Stimulated activated memory B cell treated with anti-CD40 and anti-IgM and Interleukin-4, amounts not matched to agents 10 μg/mL and 1 μg/mL and 100 μg/mL, for 72 hours (primary cell): ENCODE results near the gene IFNL4.

Source experiments
- ATAC-seq: fragments of 150-1000 bp; cut with Tn5 transposase; 2 replicates; pipeline ENCODE4 v1.10.0; 2021
- H3K27ac Mint-ChIP-seq: one replicate; pipeline ENCODE4 v1.8.0; 2022; ENCODE audit warnings: mild to moderate bottlenecking, mixed read lengths
- H3K27me3 Mint-ChIP-seq: one replicate; pipeline ENCODE4 v1.8.0; 2022; ENCODE audit warnings: mixed read lengths
- H3K36me3 Mint-ChIP-seq: one replicate; pipeline ENCODE4 v1.8.0; 2022; ENCODE audit warnings: mixed read lengths
- H3K4me1 Mint-ChIP-seq: one replicate; pipeline ENCODE4 v1.8.0; 2022; ENCODE audit warnings: mixed read lengths
- H3K4me3 Mint-ChIP-seq: one replicate; pipeline ENCODE4 v1.8.0; 2022; ENCODE audit warnings: mild to moderate bottlenecking, moderate library complexity, mixed read lengths
- H3K9me3 Mint-ChIP-seq: one replicate; pipeline ENCODE4 v1.8.0; 2022; ENCODE audit warnings: mixed read lengths

Gene IFNL4

DNA sequence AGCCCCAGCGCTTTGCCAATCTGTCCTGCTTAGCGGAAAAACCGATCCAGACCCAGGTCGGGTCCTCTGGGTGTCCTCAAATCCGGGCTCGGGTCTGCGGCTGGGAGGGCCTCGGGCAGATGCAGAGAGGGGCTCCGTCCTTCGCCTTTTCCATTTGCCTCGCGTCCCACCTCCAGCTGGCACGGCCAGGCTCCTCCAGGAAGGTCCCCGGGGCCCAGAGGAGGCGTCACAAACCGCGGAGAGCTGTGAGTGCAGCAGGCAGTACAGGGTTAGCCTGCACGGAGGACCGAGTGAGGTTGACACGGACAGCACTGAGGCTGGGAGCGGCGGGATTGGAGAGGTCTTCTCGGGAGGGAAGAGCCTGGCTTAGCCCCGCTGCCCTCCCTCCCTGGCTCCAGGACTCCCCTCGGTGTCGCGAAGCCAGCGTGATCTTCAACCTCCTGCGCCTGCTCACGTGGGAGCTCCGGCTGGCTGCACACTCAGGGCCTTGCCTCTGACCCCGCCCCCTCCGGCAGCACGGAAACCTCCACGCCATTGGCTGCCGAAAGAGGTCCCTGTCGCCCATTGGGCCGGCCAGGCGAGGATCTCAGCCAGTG, 16.8 kb upstream of the IFNL4 start:
- no peaks in the 10 kb centered on the region for H3K4me1 Mint-ChIP-seq
- no peak overlapping the region for H3K4me3 Mint-ChIP-seq
- H3K9me3 Mint-ChIP-seq, result no peaks in the 10 kb centered on the region
- no peaks in the 10 kb centered on the region for H3K36me3 Mint-ChIP-seq
- no peak for ATAC-seq
- H3K27me3 Mint-ChIP-seq, result peaks cover 72% of the 10 kb centered on the region
- H3K27ac Mint-ChIP-seq, result no peak overlapping the region

DNA sequence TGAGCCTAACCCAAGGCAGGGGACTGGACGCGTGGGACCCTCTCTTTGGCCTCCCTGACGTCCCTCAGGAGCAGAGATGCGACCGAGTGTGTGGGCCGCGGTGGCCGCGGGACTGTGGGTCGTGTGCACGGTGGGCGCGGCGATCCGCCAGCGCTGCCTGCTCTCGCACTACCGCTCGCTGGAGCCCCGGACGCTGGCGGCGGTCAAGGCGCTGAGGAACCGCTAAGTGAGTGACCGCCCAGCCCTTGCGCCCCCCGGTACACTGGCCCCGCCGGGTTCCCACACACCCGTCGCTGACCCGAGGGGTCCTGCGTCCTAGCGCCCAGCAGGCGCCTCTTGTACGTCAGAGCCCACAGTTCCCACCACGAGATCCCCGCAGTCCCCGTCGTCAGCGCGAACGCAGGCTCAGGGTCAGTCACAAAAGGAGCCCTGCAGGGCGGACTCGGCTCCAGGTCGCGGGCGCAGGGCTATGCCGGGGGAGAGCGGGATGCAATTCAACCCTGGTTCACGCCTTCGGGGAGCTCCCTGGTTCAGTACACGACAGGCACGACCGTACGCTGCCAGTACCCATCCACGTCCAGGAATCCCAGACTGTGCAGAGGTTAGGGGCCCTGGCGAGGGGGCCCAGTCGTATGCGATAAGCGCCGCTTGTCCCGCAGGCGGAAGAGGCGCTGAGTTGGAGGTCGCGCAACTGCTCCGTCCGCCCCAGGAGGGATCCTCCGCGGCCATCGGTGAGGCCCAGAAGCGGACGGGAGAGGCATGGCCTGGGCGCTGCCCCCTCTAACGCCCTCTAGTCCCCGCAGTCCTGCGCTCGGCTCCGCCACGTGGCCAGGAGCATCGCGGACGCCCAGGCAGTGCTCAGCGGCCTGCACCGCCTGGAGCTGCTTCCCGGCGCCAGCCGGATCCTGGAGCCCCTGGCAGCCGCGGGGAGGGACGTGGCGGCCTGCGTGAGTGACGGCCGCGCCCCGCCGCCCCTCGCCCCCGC, 15.9 kb upstream of the IFNL4 start:
- ATAC-seq, result no peak
- Mint-ChIP-seq H3K36me3 (no peaks in the 10 kb centered on the region), H3K4me3 (no peak overlapping the region), H3K4me1 (no peaks in the 10 kb centered on the region), H3K9me3 (no peaks in the 10 kb centered on the region), H3K27ac (no peak overlapping the region), H3K27me3 (peaks cover 64% of the 10 kb centered on the region)

GRCh38 chr19:39263912-39264305, 15.3 kb upstream of the IFNL4 start:
- ATAC-seq, result no peak
- Mint-ChIP-seq H3K9me3 (no peaks in the 10 kb centered on the region), H3K4me3 (no peak overlapping the region), H3K36me3 (no peaks in the 10 kb centered on the region), H3K4me1 (no peaks in the 10 kb centered on the region), H3K27ac (no peak overlapping the region), H3K27me3 (peaks cover 57% of the 10 kb centered on the region)

- H3K4me3 Mint-ChIP-seq, result no peak overlapping the region
These were observed 13.8 kb upstream of the IFNL4 start for GRCh38 chr19:39262496-39262895.

GRCh38 chr19:39261704-39262103, 13.0 kb upstream of the IFNL4 start:
- Mint-ChIP-seq H3K27ac (no peak overlapping the region), H3K27me3 (peaks cover 62% of the 10 kb centered on the region)

More at GRCh38 chr19:39262496-39262895, 13.8 kb upstream of the IFNL4 start:
- peaks cover 62% of the 10 kb centered on the region for H3K27me3 Mint-ChIP-seq
- H3K4me1 Mint-ChIP-seq, result no peaks in the 10 kb centered on the region
- no peak overlapping the region for H3K27ac Mint-ChIP-seq
- no peaks in the 10 kb centered on the region for H3K9me3 Mint-ChIP-seq
- no peaks in the 10 kb centered on the region for H3K36me3 Mint-ChIP-seq
- no peak for ATAC-seq

DNA sequence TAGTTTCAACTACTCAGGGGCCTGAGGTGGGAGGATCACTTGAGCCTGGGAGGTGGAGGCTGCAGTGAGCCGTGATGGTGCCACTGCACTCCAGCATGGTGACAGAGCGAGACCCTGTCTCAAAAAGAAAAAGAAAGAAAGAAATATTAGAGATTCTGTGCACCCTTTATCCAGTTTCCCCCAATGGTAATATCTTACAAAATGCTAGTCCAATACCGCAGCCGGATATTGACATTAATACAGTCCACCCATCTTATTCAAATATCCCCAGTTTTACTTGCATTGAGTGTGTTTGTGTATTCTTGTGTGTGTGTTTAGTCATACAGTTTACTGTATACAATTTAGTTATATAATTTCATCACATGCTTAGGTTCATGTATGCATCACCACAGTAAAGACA, 8.6 kb upstream of the IFNL4 start:
- no peak overlapping the region for H3K27ac Mint-ChIP-seq
- H3K27me3 Mint-ChIP-seq, result peaks cover 32% of the 10 kb centered on the region
- H3K9me3 Mint-ChIP-seq, result no peaks in the 10 kb centered on the region
- no peak for ATAC-seq
- no peaks in the 10 kb centered on the region for H3K36me3 Mint-ChIP-seq
- H3K4me3 Mint-ChIP-seq, result no peak overlapping the region
- peaks cover 6% of the 10 kb centered on the region for H3K4me1 Mint-ChIP-seq

More at GRCh38 chr19:39261704-39262103, 13.0 kb upstream of the IFNL4 start:
- Mint-ChIP-seq H3K4me3 (no peak overlapping the region), H3K36me3 (no peaks in the 10 kb centered on the region), H3K4me1 (no peaks in the 10 kb centered on the region), H3K9me3 (no peaks in the 10 kb centered on the region)
- no peak for ATAC-seq

DNA sequence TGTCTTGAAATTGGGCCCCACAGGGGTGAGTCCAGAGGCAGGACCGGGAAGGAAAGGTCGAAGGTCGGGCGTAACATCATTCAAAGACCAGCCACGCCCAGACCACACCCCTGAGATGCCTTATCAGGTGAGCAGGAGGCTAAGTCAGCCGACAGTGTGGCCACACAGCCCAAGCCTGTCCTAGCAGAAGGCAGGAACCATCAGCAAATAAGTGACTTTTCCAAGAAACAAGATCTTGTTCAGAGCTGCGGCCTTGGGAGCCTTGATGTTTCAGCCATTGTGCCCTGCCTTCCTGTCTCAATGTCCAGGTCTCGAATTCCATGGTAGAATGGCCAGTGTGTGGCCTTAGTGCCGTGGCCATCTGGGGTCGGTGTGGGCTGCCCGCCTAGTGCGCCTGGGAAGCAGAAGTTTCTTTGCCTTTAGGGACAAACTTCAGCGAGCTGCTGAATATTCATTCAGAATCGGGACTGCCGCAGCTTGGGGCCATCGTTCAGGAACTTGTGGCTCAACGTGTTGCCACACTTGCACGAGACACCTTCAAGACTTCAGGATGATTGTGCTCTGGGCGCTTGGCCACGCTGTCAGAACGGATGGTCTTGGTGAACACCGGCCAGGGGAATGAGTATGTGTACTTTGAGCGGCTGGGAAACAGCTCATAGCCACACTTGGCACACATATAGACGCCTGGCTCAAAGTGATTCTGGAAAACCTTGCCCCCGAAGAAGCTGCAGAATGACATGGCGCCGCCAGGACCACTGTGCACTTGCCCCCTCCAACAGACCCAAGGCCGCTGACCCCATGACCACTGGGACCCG, 6.1 kb upstream of the IFNL4 start:
- Mint-ChIP-seq H3K9me3 (no peaks in the 10 kb centered on the region), H3K27ac (no peak overlapping the region), H3K36me3 (no peaks in the 10 kb centered on the region), H3K4me3 (no peak overlapping the region), H3K27me3 (peaks cover 45% of the 10 kb centered on the region), H3K4me1 (peaks cover 13% of the 10 kb centered on the region)
- no peak for ATAC-seq

GRCh38 chr19:39253374-39254149, 4.9 kb upstream of the IFNL4 start:
- ATAC-seq, result no peak
- Mint-ChIP-seq H3K4me3 (no peak overlapping the region), H3K27ac (no peak overlapping the region), H3K4me1 (peaks cover 13% of the 10 kb centered on the region), H3K27me3 (peaks cover 54% of the 10 kb centered on the region), H3K9me3 (no peaks in the 10 kb centered on the region), H3K36me3 (no peaks in the 10 kb centered on the region)

DNA sequence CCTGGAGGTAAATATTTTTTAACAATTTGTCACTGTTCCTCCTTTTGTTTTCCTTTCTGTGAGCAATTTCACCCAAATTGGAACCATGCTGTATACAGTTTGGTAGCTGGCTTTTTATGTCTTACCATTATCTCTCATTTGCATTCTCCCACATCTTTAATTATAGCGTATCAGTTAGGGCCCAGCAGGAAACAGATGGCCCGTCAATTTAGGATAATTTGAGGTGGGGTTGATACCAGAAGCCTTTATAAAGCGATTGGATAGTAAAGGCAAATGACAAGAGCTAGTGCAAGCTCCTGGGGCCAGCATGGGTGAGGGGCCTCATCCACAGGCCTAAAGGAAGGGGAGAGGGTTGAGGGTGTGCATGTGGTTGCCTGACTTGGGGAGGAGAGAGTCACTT, 3.8 kb upstream of the IFNL4 start:
- Mint-ChIP-seq H3K27me3 (peaks cover 52% of the 10 kb centered on the region), H3K4me3 (no peak overlapping the region), H3K27ac (no peak overlapping the region), H3K36me3 (no peaks in the 10 kb centered on the region), H3K4me1 (peaks cover 13% of the 10 kb centered on the region), H3K9me3 (no peaks in the 10 kb centered on the region)
- no peak for ATAC-seq

DNA sequence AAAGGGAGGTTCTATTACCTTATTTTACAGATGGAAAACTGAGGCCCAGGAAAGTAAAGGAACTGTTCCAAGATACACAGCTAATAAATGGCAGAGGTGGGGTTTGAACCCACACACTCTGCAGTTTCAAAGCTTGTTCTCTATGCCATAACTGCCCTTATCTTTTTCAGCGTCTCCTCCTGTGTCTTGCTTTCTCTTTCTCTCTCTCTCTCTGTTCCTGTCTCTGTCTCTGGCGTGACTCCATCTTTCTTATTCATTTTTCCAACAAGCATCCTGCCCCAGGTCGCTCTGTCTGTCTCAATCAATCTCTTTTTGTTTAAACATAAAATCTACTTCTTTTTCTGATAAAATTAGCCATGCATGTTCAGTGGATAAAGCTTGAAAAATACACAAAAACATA, 3.2 kb upstream of the IFNL4 start:
- peaks cover 46% of the 10 kb centered on the region for H3K27me3 Mint-ChIP-seq
- no peak overlapping the region for H3K27ac Mint-ChIP-seq
- no peak for ATAC-seq
- no peaks in the 10 kb centered on the region for H3K9me3 Mint-ChIP-seq
- H3K36me3 Mint-ChIP-seq, result no peaks in the 10 kb centered on the region
- H3K4me3 Mint-ChIP-seq, result no peak overlapping the region
- H3K4me1 Mint-ChIP-seq, result peaks cover 13% of the 10 kb centered on the region

DNA sequence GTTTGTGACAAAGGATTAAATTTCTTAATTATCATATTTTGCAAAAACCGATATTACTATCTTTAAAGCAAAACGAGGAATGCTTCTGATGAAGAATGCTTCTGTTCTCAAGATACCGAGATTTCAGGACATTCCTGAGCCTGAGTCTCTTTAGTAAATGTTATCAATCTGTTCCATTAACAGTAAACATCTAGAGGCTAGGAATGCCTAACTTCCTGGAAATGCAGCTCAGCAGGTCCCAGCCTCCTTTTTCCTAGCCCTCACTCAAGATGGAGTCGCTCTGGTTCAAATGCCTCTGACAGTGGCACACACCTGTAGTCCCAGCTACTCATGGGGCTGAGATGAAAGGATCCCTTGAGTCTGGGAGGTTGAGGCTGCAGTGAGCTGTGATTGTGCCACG, 2.4 kb upstream of the IFNL4 start:
- peaks cover 13% of the 10 kb centered on the region for H3K4me1 Mint-ChIP-seq
- ATAC-seq, result no peak
- H3K27ac Mint-ChIP-seq, result no peak overlapping the region

DNA sequence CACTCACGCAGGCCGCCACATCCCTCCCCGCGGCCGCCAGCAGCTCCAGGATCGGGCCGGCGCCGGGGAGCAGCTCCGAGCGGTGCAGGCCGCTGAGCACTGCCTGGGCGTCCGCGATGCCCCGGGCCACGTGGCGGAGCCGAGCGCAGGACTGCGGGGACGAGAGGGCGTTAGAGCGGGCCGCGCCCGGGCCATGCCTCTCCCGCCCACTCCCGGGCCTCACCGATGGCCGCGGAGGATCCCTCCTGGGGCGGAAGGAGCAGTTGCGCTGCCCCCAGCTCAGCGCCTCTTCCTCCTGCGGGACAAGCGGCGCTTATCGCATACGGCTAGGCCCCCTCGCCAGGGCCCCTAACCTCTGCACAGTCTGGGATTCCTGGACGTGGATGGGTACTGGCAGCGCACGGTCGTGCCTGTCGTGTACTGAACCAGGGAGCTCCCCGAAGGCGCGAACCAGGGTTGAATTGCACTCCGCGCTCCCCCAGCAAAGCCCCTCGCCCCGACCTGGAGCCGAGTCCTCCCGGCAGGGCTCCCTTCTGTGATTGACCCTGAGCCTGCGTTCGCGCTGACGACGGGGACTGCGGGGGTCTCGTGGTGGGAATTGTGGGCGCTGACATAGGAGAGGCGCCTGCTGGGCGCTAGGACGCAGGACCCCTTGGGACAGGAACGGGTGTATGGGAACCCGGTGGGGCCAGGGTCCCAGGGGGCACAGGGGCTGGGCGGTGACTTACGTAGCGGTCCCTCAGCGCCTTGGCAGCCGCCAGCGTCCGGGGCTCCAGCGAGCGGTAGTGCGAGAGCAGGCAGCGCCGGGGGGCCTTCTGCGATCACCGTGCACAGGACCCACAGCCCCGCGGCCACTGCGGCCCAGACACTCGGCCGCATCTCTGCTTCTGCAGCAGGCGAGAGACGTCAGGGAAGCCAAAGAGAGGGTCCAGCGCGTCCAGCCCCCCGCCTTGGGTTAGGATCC, 673 bp downstream of the IFNL4 start:
- Mint-ChIP-seq H3K27ac (no peak overlapping the region), H3K36me3 (no peaks in the 10 kb centered on the region), H3K4me3 (no peak overlapping the region), H3K4me1 (peaks cover 13% of the 10 kb centered on the region), H3K9me3 (no peaks in the 10 kb centered on the region), H3K27me3 (peaks cover 56% of the 10 kb centered on the region)
- peak; percentile 15 for ATAC-seq

More for the DNA sequence above, 2.4 kb upstream of the IFNL4 start:
- Mint-ChIP-seq H3K27me3 (peaks cover 41% of the 10 kb centered on the region), H3K9me3 (no peaks in the 10 kb centered on the region), H3K4me3 (no peak overlapping the region), H3K36me3 (no peaks in the 10 kb centered on the region)

GRCh38 chr19:39246951-39247669, 1.5 kb downstream of the IFNL4 start:
- no peaks in the 10 kb centered on the region for H3K36me3 Mint-ChIP-seq
- peaks cover 6% of the 10 kb centered on the region for H3K4me1 Mint-ChIP-seq
- H3K4me3 Mint-ChIP-seq, result peak overlapping the region; percentile 18
- no peak for ATAC-seq
- no peak overlapping the region for H3K27ac Mint-ChIP-seq
- H3K9me3 Mint-ChIP-seq, result no peaks in the 10 kb centered on the region
- peaks cover 54% of the 10 kb centered on the region for H3K27me3 Mint-ChIP-seq
